MM.1S (cell line): ENCODE measurements around the gene ERCC8.

ENCODE experiments used
- DNase-seq: peaks from one replicate; pipeline ENCODE4 v3.0.0-alpha.2; 2015
- H2AFZ ChIP-seq: fragments of 300-600 bp; sonication (generic); 2 replicates; pipeline ENCODE4 v1.6.0; 2016; ENCODE audit warnings: antibody characterized with exemption, low read length
- H3F3A ChIP-seq: fragments of 300-600 bp; sonication (generic); 2 replicates; pipeline ENCODE4 v1.6.1; 2016; ENCODE audit warnings: mild to moderate bottlenecking, antibody characterized with exemption, low read length, moderate library complexity, mixed read lengths; ENCODE audit not compliant: insufficient read depth
- H3K27ac ChIP-seq: fragments of 300-600 bp; sonication (generic); 2 replicates; pipeline ENCODE4 v1.5.1; 2016; ENCODE audit warnings: mild to moderate bottlenecking, low read length
- H3K27me3 ChIP-seq: fragments of 300-600 bp; sonication (generic); replicated peaks from 2 replicates; pipeline ENCODE4 v1.6.0; 2016; ENCODE audit warnings: low read length; ENCODE audit not compliant: insufficient read depth
- H3K36me3 ChIP-seq: fragments of 300-600 bp; sonication (generic); replicated peaks from 2 replicates; pipeline ENCODE4 v1.6.1; 2016; ENCODE audit warnings: mild to moderate bottlenecking, low read length, mixed read lengths; ENCODE audit not compliant: insufficient read depth
- H3K4me1 ChIP-seq: fragments of 300-600 bp; sonication (generic); 2 replicates; pipeline ENCODE4 v1.6.1; 2016; ENCODE audit warnings: low read length, mixed read lengths
- H3K4me2 ChIP-seq: fragments of 300-600 bp; sonication (generic); 2 replicates; pipeline ENCODE4 v1.6.0; 2016; ENCODE audit warnings: low read depth, low read length
- H3K4me3 ChIP-seq: fragments of 300-600 bp; sonication (generic); 2 replicates; pipeline ENCODE4 v1.5.1; 2016; ENCODE audit warnings: low read length, mixed read lengths
- H3K79me2 ChIP-seq: fragments of 300-600 bp; sonication (generic); 2 replicates; pipeline ENCODE4 v1.6.1; 2016; ENCODE audit warnings: mixed run types, low read length, mixed read lengths
- H3K9ac ChIP-seq: fragments of 300-600 bp; sonication (generic); 2 replicates; pipeline ENCODE4 v1.6.1; 2016; ENCODE audit warnings: low read length, mixed read lengths
- H3K9me2 ChIP-seq: fragments of 300-600 bp; sonication (generic); replicated peaks from 2 replicates; pipeline ENCODE4 v1.6.1; 2016; ENCODE audit warnings: mild to moderate bottlenecking, low read length, mixed read lengths; ENCODE audit not compliant: insufficient read depth
- H3K9me3 ChIP-seq: fragments of 300-600 bp; sonication (generic); replicated peaks from 2 replicates; pipeline ENCODE4 v1.6.1; 2016; ENCODE audit warnings: mild to moderate bottlenecking, low read length, mixed read lengths; ENCODE audit not compliant: insufficient read depth
- H4K20me1 ChIP-seq: fragments of 300-600 bp; sonication (generic); 2 replicates; pipeline ENCODE4 v1.6.1; 2016; ENCODE audit warnings: mild to moderate bottlenecking, low read length, moderate library complexity, mixed read lengths; ENCODE audit not compliant: insufficient read depth
- EZH2 ChIP-seq: fragments of 300-600 bp; sonication (generic); optimal IDR thresholded peaks from 2 replicates; pipeline ENCODE3; 2017; ENCODE audit warnings: low read depth, mild to moderate bottlenecking, antibody characterized with exemption, low read length, mixed read lengths
- EZH2phosphoT487 ChIP-seq: fragments of 300-600 bp; sonication (generic); IDR thresholded peaks from 2 replicates; pipeline ENCODE4 v1.6.1; 2018; ENCODE audit warnings: antibody characterized with exemption, low read length
- TF ChIP-seq, protein P1 (sequence below): fragments of 300-600 bp; sonication (generic); IDR thresholded peaks from 2 replicates; pipeline ENCODE4 v1.5.1; 2016; ENCODE audit warnings: antibody characterized with exemption, low read length, mixed read lengths

ERCC8 gene

DNA sequence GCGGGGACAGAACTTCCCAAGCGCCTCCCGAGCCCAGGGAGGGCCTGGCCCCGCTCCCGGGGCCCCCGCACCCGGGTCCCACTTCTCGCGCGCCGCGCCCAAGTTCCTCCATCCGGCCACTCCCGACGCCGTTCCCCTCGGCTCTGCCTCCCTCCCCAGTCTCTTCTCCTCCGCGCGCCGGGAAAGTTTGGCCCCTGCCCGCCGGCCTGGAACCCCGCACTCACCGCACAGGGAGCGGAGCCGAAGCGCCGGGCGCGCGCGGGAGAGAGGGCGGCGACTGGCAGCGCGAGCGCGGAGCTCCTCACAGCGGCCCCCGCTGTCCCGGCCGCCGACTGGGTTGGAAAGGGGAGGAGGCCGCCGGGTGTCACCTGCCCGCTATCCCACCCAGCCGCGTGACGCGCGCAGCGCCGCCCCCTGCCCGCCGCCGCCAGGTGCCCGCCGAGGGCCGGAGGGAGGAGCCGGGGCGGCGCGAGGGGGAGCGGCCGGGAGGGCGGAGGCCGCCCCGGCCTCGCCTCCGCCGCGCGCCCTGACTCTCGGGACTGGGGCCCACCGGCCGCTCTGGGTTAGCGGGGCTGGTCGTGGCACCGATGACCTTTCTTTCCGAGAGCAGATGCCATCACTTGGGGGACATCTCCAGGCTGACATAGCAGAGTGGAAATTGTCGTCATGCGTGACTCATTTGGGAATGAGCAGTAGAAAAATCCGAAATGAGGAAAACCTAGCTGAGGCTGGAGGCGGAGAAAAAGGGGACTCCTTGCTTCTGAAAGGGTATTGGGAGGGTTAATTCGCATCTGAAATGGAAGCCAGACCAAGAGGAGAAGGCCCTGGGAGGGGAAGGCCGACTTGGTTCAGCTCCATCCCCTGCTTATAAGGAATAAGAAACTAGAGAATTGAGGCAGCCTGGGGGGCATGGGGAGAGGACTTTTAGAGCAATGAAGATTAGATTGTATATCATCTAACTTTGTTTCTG, 100.6 kb downstream of the ERCC8 start, which contains the start of gene ELOVL7:
Gene ELOVL7, minus strand, starts transcription at position 334 of the 970 bp plus-strand sequence. CDS start 56,872 bp downstream, outside the sequence.
- DNase-seq: peak; percentile 90
- no peak within 1 kb of the TSS; the same call in 1 of the 2 replicates for H3K27ac ChIP-seq

DNA sequence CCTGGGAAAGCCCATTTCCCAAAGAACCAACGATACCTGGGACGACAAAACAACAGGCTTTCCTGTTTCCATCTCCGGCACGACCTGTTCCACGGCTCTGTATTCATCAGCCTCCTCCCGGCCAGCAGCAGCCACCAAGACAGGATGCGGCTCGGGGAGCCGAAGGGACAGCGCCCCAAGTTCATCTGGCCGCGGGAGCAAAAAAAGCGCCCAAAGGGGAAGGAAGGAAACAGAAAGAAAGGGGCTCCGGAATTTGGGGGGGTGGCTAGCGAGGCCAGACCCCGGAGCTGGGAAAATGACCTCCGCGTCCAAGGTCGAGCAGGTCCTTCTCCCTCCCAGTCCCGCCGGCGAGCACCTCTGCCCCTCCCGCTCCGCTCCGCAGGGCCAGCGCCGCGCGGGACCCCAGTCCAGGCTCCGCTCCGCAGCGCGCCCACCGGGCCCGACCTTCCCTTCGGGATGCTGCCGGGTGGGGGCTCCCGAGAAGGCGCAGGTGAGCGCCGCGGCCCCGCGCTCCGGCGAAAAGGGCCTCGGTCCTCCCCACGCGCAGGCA, 101.4 kb downstream of the ERCC8 start:
- H3K9ac ChIP-seq: peak overlapping the region; percentile 86
- peak overlapping the region; percentile 90 for H3K4me3 ChIP-seq
- H3K27ac ChIP-seq: no peak overlapping the region; the same call in 1 of the 2 replicates
- no peaks in the 10 kb centered on the region for H4K20me1 ChIP-seq
- H3K9me2 ChIP-seq: no peaks in the 10 kb centered on the region
- H3F3A ChIP-seq: no peaks in the 10 kb centered on the region
- no peaks in the 10 kb centered on the region for H3K4me1 ChIP-seq
- H3K4me2 ChIP-seq: peak overlapping the region; percentile 74
- H3K9me3 ChIP-seq: no peaks in the 10 kb centered on the region
- peak; percentile 37 for DNase-seq
- peaks cover 14% of the 10 kb centered on the region; the same call in 1 of the 2 replicates for H3K79me2 ChIP-seq
- H2AFZ ChIP-seq: peak overlapping the region; percentile 92
- TF ChIP-seq, protein P1, sequence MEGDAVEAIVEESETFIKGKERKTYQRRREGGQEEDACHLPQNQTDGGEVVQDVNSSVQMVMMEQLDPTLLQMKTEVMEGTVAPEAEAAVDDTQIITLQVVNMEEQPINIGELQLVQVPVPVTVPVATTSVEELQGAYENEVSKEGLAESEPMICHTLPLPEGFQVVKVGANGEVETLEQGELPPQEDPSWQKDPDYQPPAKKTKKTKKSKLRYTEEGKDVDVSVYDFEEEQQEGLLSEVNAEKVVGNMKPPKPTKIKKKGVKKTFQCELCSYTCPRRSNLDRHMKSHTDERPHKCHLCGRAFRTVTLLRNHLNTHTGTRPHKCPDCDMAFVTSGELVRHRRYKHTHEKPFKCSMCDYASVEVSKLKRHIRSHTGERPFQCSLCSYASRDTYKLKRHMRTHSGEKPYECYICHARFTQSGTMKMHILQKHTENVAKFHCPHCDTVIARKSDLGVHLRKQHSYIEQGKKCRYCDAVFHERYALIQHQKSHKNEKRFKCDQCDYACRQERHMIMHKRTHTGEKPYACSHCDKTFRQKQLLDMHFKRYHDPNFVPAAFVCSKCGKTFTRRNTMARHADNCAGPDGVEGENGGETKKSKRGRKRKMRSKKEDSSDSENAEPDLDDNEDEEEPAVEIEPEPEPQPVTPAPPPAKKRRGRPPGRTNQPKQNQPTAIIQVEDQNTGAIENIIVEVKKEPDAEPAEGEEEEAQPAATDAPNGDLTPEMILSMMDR: no peak
- no peak for TF ChIP-seq EZH2
- no peaks in the 10 kb centered on the region for H3K36me3 ChIP-seq
- H3K27me3 ChIP-seq: no peaks in the 10 kb centered on the region

More for the DNA sequence above, 100.6 kb downstream of the ERCC8 start, which contains the start of gene ELOVL7:
- Histone ChIP-seq H3K4me2 (peak within 1 kb of the TSS; percentile 74), H3K4me1 (no peaks in the 10 kb centered on the region), H3K4me3 (peak within 1 kb of the TSS; percentile 90), H2AFZ (peak within 1 kb of the TSS; percentile 92), H3K36me3 (no peaks in the 10 kb centered on the region), H3K27me3 (no peaks in the 10 kb centered on the region), H4K20me1 (no peaks in the 10 kb centered on the region), H3F3A (no peaks in the 10 kb centered on the region), H3K9ac (peak within 1 kb of the TSS; percentile 86), H3K9me3 (no peaks in the 10 kb centered on the region), H3K9me2 (no peaks in the 10 kb centered on the region), H3K79me2 (peaks cover 14% of the 10 kb centered on the region; the same call in 1 of the 2 replicates)
- no peak for TF ChIP-seq EZH2
- TF ChIP-seq, protein P1: peak; percentile 36; the same call in 1 of the 2 replicates

DNA sequence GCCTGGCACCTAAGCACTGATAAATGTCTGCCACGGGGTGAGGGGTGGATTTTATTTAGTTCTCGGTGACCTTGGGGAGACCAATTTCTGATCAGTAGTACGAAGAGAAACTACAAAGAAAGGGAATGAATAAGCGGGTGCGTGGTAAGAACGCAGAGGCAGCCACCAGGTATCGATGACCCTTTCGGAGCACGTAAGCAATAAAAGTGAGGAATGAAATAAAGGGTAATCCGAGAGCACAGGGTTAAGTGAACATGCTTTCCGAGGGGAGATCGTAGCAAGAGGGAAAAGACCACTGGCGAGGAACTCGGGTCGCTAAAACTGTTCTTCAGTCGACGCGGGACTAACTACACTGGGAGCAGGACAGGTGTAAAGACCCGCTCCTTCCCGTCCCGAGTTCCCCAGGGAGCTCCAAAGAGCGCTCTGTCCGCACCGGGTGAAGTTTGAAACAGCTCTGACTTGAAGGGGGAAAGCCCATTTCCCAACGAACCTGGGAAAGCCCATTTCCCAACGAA, 101.9 kb downstream of the ERCC8 start:
- Histone ChIP-seq H3K4me1 (no peaks in the 10 kb centered on the region), H3K9me3 (no peaks in the 10 kb centered on the region), H3K9ac (peak overlapping the region; percentile 86; the same call in 1 of the 2 replicates), H3K27ac (no peak overlapping the region), H2AFZ (peak overlapping the region; percentile 92), H4K20me1 (no peaks in the 10 kb centered on the region), H3K36me3 (no peaks in the 10 kb centered on the region), H3K79me2 (peaks cover 14% of the 10 kb centered on the region; the same call in 1 of the 2 replicates), H3K9me2 (no peaks in the 10 kb centered on the region), H3K4me2 (peak overlapping the region; percentile 74), H3K27me3 (no peaks in the 10 kb centered on the region), H3K4me3 (peak overlapping the region; percentile 90), H3F3A (no peaks in the 10 kb centered on the region)
- TF ChIP-seq, protein P1: no peak
- no peak for TF ChIP-seq EZH2
- no peak for TF ChIP-seq EZH2phosphoT487
- DNase-seq: no peak
